Hepatocyte (in vitro differentiated cells): Measurements from ENCODE around the gene SUGCT.

ENCODE experiments used
- EZH2 ChIP-seq: fragments of 200-600 bp; sonication (generic); IDR thresholded peaks from 2 replicates; pipeline ENCODE4 v1.6.1; 2016; ENCODE audit warnings: antibody characterized with exemption, mild to moderate bottlenecking, borderline replicate concordance
- EZH2phosphoT487 ChIP-seq: fragments of 200-600 bp; sonication (generic); IDR thresholded peaks from one replicate; pipeline ENCODE4 v1.6.1; 2018; ENCODE audit warnings: antibody characterized with exemption, mild to moderate bottlenecking, low read depth, moderate library complexity; ENCODE audit not compliant: unreplicated experiment, severe bottlenecking
- TF ChIP-seq, protein P1 (sequence below): fragments of 200-600 bp; sonication (generic); IDR thresholded peaks from 2 replicates; pipeline ENCODE4 v1.5.1; 2016; ENCODE audit warnings: antibody characterized with exemption, mild to moderate bottlenecking; ENCODE audit not compliant: poor library complexity

DNA sequence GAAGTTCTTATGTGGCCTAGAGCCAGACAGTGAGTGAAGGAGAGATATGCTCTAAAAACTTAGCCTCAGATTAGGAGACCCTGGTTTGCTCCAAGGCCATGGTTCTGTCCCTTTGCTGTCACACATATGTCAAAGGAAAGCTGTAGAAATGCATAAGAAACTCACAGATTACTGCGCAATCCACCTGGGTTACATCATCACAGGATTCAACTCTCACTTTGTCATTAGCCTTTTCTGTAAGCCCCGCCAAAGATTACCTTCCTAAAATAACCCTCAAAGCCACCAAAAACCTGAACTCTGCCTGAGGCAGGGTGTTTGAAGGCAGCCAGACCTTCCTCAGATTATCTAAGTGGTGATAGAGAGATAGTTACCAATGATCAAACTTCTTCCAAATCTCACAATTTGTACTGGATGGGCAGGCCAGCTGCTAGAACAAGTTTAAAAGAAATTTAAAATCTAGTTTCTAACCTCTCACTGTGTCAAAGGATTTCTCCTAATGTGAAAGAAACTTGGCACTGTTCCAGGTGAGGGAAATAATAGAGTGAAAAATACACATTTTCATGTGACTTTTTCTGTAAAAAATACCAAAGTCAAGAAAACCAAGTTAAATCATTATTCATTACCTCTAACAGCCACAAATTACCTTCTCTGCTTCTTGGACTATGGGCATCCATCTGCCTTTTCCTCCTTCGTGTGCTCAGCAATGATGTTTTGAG lies 567.2 kb downstream of the SUGCT start:
- TF ChIP-seq, protein P1, sequence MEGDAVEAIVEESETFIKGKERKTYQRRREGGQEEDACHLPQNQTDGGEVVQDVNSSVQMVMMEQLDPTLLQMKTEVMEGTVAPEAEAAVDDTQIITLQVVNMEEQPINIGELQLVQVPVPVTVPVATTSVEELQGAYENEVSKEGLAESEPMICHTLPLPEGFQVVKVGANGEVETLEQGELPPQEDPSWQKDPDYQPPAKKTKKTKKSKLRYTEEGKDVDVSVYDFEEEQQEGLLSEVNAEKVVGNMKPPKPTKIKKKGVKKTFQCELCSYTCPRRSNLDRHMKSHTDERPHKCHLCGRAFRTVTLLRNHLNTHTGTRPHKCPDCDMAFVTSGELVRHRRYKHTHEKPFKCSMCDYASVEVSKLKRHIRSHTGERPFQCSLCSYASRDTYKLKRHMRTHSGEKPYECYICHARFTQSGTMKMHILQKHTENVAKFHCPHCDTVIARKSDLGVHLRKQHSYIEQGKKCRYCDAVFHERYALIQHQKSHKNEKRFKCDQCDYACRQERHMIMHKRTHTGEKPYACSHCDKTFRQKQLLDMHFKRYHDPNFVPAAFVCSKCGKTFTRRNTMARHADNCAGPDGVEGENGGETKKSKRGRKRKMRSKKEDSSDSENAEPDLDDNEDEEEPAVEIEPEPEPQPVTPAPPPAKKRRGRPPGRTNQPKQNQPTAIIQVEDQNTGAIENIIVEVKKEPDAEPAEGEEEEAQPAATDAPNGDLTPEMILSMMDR, result no peak
- no peak for TF ChIP-seq EZH2phosphoT487
- no peak for TF ChIP-seq EZH2
